Stimulated activated CD8-positive, alpha-beta memory T cell treated with anti-CD3 and anti-CD28 coated beads, Interleukin-15, amount 100 ng/mL, for 24 hours (primary cell): ENCODE results near the gene SLC46A1.

ENCODE experiments used
- DNase-seq: peaks from one replicate; pipeline ENCODE4 v3.0.0-alpha.2; 2020; ENCODE audit warnings: low read depth

The SLC46A1 gene

DNA sequence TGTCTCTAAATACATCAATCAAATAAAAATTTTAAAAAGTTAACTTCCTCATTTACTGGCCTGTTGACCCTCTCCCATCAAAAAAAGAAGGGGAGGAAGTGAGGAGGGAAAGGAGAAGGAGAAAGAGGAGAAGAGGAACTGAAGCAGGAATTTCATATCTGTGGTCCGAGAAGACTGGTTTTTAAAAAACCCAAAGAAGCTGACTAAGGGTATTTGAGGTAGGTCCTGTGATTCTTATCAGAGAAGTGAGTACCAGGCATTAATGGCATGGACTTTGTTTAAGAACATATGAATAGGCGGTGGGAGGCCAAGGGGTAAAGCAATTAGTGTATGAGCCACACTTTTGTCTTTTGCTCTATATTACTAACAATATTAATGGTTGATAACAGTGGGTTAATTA, 2.0 kb downstream of the SLC46A1 start:
- DNase-seq: no peak

DNA sequence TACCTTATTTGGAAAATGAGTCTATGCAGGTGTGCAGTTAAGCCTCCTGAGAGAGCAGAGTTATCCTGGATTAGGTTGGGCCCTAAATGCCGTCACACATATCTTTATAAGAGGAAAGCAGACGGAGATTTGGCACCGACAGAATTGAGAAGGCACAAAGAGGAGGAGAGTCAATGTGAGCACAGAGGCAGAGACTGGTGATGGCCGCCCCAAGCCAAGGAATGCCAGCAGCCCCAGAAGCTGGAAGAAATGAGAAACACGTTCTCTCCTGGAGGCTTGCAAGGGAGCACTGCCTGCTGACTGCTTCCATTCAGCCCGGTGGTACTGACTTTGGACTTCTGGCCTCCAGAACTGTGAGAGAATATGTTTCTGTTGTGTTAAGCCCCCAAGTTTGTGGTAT, 3.2 kb downstream of the SLC46A1 start:
- no peak for DNase-seq

DNA sequence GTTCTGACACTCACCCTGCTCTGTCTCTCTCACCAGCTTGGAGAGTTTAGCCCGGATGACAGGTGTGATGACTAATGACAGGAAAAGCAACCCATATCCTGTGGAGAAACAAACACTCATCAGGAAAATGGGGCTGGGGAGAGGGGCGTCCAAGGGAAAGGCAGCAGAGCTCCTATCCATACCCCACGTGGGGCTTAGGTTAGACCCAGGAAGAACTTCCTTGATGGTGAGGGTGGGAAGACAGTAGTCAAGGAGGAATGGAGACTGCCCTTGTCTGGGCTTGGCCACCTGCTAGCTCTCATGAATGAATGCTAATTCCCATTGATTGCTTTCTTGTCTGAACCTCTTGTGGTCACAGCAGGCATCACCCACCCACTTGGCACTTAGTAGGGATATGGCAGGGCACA, 3.8 kb downstream of the SLC46A1 start:
- DNase-seq: no peak

DNA sequence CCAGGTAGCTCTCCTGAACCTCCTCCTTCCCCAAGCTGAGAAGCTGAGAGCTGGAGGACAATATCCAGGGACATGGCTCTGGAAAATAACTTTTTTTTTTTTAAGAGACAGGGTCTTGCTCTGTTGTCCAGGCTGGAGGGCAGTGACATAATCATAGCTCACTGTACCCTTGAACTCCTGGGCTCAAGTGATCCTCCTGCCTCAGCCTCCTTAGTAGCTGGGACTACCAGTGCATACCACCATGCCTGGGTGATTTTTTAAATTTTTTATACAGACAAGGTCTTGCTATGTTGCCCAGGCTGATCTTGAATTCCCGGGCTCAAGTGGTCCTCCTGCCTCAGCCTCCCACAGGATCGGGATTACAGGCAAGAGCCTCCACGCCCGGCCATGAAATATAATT, 6.2 kb downstream of the SLC46A1 start:
- DNase-seq: no peak

DNA sequence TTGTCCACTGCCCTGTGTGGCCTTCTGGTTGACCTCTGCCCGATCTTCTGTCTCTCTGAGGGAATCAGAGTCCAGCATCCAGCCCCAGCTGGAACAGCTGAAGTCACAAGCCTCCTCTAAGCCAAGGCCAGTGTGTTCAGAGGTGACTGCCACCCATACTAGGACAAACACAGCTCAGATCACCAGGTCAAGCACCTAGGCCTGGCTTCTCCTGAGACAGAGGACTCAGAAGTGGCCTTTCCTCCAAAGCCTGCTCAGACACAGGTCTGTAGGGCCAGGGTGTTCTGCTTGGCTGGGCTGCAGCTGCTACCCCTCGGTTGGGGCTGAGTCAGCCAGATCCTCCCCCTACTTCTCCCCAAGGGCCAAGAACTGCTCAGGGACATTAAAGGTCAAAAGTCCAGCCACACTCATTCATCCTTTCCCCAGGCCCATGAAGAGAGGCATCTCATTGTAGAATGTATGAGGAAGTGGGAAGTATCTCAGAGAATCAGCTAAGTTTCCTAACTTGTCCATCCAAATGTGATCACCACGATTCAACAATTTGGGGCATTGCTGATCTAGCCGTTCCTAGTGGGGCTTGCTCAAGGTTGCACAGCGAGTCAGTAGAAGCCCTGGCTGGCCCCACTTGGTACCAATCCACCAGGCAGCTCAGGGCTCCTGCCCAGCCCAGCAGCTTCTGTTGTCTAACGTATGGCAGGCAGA, 7.6 kb downstream of the SLC46A1 start:
- DNase-seq: no peak

DNA sequence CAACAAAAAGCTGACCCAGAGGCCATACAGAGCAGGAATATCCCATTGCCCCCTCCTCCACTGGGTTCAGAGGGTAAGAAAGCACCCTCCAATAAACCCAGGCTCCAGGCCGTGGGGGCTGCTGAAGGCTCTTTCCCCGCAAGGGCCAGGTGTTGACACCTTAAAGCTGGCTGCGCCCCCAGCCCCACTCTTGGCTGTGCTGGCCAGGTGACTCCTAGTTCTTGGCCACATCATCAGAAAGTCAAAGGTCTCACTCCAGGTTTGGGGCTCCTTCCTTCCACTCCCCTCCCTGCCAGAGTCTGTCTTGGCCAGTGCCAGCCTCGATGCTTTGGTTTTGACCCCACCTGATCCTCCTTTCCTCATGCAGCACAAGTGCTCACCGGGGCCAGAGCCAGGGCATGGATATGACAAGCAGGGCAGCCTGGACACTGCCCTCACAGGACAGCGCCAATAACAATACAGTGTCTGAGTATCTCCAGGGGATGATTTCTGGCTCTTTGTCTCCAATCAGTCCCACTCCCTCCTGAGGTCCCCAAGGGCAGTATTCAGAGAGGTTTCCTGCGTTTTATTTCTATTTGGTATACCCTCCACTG, 8.2 kb downstream of the SLC46A1 start:
- no peak for DNase-seq

DNA sequence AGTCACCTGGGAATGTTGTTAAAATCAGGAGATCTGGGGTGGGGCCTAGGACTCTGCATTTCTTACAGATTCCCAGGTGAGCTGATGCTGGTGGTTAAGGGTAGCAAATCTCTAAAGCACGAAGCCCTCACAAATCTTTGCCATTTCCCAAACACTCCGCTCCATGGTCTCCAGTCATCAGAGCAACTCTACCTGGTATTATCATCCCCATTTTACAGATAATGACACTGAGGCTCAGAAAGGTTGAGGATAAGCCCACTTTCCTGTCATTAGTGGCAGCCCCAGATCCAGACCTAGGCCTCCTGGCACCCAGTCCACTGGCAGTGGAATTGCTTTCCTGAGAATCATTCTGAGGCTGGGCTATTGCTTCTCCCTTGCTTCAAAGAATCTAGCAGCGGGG, 8.7 kb downstream of the SLC46A1 start:
- DNase-seq: no peak

DNA sequence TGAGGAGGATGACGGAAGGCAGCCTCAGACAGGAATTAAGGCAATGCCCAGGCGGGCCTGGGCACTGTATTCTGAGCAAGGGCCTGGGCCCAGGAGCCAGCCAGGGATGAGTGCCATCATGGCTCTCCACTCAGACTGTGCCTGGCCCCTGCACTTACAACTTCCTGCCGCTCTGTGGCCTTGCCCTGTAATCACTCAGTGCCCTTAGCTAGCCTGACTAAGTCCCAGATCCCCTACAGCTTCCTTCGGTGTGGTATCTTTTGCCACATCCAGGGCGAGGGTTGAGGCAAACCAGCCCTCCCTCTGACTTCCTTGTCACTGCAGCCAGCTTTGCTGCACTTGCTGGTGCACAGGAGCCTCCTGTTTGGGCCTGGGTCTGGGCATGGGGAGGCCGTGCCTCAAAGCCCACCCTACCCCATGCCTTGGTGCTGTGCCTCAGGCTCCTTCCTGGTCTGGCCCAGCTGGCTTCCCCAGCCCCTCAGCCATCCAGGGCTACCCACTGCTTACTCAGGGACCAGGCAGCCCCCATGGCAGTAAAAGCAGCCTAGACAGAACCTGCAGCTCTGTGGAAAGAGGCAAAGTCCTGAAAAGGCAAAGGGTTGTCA, 9.3 kb downstream of the SLC46A1 start:
- no peak for DNase-seq

DNA sequence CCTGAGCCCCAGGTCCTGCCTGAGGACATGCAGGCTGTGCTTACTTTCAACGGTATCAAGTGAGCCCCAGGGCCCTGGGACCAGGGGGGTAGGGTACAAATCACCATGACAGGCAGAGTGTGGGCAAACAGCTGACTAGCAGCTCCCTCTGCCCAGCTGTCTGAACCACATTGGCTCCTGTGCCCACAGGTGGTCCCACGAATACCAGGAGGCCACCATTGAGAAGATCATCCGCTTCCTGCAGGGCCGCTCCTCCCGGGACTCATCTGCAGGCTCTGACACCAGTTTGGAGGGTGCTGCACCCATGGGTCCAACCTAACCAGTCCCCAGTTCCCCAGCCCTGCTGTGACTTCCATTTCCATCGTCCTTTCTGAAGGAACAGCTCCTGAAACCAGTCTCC, 10.0 kb downstream of the SLC46A1 start:
- DNase-seq: no peak

DNA sequence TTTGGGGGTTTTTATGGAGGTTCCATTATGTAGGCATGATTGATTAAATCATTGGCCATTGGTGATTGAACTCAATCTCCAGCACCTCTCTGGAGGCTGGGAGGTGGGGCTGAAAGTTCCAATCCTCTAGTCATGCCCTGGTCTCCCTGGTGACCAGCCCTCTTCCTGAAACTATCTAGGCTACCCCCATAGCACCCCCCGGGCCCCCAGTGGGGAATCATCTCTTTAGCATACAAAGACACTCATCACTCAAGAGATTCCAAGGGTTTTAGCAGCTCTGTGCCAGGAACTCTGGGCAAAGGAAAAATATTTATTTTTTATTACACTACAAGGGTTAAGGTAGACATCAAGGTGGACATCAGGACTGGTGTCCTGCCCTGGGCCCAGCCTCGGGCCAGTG, 10.6 kb downstream of the SLC46A1 start:
- no peak for DNase-seq

DNA sequence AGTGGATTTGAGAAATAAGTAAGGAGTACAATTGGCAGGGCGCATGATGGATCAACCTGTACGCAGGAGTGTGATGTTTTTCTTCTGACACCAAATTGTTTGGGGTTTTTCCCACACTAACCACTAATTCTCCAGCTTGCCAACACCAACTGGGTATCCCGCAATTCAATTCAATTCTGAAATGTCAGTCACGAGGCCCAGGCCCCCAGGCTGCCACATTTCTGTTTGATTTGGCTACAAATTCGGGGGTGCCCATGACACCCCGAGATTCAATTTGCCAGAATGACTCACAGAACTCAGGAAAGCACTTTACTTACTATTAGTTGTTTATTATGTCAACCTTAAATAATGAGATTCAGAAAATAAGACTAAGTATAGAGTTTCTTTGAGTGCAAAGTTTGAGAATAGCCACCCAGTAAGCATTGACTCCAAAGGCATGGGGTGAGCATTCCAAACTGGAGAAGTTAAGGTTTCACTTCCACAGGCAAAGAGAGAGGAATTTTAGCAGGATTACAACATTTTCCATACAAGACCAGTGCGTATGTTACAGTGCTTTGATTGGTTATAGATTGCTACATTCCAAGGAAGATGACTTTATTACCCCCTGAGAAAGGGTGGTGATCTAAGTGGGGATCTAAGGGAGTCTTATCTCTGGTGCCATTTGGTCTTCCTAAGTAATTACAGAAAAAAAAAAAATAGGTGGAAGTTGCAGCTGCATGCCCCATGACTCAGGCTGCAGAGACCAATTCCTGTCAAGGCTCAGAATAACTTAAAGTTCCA, 11.5 kb downstream of the SLC46A1 start:
- DNase-seq: no peak

DNA sequence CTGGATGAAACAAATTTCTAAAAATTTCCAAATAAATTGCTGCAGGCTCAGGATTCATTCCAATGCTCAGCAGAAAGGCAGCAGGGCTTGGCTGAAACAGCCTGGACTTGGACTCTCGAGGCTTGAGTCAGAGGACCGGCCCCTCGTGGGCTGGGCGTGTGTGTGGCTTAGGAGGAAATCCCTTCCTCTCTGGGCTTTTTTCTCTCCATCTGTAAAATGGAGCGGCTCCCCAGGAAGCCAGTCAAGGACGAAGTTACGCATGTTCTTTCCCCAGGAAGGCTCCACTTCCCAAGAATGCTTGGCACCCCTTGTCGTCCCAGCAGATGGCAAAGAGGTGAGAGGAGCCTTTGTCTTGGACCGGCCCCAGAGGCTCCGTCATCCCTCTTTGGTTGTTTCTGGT, 13.5 kb downstream of the SLC46A1 start:
- no peak for DNase-seq

DNA sequence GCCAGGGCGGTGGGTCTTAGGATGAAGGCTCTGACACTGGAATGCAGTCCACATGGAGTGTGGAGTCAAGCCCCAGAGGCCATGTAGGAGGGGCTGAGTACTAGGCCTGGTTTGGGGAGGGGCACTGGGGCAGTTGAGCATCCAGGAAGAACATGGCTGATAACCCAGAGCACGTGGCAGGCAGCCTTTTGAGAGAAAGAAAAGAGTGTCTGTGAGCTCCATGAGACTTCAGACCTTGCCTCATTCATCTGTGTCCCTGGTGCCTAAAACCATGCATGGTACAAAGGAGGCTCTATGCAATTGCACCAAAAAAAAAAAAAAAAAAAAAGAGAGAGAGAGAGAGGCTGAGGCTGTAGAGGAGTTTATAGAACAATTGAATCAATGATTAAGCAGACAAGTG, 14.6 kb downstream of the SLC46A1 start:
- DNase-seq: no peak

DNA sequence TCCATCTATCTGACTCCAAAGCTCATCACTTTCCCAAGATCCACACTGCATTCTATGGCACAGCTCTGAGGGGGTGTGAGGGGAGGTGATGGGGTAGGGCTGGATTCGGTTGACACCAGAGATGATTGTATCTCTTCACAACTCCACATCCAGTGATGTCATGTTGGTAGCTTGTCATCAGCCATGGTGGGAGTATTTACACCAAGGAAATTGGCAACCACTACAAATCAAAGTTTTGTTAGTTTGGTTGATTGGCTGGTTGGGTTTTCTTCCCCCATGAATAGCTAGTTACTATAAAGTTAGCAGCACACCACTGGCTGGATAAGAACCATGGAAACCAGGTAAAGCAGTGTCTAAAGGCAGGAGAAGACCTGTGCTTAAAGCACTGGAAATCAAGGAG, 15.0 kb downstream of the SLC46A1 start:
- DNase-seq: no peak

DNA sequence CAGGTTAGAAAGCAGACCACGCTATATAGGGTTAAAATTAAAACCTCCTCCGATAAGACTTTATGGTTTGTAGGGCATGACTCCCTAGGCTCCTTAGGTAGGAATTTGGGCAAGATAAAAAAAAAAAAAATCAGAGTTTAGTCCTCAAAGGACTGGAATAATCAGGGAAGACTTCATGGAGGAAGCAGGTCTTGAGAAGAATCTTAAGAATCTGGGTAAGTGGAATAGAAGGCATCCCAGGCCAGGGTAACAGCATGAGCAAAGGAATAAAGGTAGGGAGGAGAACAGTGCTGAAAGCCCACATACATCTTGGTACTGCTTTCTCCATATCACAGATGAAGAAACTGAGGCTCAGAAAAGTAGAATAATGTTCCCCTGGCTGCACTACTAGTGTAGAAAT, 15.4 kb downstream of the SLC46A1 start:
- DNase-seq: no peak

DNA sequence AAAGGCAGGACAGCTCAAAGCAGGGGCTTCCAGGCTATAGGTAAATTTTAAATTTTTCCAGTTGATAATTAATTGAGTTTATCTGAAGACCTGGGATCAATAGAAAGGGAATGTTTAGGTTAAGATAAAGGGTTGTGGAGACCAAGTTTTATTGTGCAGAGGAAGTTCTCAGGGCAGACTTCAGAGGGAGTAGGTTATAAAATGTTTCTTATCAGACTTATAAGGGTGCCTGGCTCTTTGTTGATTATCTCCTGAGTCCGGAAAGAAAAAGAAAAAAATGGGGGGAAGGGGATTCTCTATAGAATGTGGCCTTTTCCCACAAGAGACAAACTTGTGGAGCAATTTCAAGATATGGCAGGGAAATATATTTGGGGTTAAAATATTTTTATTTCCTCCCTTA, 15.9 kb downstream of the SLC46A1 start:
- DNase-seq: no peak

DNA sequence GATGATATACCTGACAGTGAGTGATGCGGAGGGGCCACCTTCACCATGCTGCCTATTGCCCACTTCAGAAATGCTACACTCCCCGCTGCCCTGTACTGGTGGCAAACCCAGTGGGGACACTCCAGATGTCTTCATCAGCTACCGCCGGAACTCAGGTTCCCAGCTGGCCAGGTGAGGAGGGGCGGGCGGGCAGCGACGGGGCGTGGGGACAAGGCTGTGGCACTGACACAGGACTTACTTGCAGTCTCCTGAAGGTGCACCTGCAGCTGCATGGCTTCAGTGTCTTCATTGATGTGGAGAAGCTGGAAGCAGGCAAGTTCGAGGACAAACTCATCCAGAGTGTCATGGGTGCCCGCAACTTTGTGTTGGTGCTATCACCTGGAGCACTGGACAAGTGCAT, 17.9 kb downstream of the SLC46A1 start:
- no peak for DNase-seq

DNA sequence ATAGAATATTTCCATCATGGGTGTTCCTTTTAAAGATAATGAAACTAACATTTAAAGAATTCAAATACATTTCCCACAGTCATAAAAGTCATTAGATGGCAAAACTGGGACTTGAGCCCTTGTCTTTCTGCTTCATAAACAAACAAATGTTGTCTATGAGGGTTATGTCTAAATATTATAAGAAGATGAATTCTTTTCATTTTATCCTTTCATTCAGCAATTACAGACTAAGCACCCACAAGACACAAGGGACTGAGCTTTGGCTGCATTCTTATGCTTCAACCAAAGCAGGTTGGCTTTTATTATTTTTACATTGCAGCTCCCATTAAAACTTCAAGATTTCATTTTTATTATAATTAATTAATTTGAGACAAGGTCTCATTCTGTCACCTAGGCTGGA, 19.6 kb downstream of the SLC46A1 start:
- no peak for DNase-seq

DNA sequence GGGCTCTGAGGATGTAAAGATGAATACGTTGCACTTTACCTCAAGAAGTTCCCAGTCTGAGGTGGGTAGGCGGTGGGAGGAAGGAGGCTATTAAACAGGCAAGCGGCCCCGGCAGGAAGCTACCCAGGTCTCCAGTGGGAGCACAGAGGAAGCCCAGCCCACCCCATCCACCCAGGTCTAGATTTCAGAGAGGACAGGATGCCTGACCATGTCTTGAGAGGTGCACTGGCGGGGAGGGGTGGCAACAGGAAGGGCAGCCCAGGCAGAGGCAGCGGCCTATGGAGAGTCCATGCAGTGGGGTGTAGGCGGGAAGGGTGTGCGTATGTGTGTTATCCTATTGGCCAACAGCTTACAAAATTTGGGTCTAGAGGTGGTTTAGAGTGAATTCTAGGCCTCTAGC, 20.6 kb downstream of the SLC46A1 start:
- DNase-seq: no peak

DNA sequence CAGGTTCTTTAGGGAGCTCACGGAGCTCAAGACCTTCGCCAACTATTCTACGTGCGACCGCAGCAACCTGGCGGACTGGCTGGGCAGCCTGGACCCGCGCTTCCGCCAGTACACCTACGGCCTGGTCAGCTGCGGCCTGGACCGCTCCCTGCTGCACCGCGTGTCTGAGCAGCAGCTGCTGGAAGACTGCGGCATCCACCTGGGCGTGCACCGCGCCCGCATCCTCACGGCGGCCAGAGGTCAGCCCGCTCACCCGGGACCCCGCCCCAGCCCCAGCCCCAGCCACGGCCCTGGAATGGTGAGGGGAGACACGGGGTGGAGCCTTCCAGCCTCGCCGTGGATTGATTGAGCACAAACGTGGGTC, 21.0 kb downstream of the SLC46A1 start:
- no peak for DNase-seq

DNA sequence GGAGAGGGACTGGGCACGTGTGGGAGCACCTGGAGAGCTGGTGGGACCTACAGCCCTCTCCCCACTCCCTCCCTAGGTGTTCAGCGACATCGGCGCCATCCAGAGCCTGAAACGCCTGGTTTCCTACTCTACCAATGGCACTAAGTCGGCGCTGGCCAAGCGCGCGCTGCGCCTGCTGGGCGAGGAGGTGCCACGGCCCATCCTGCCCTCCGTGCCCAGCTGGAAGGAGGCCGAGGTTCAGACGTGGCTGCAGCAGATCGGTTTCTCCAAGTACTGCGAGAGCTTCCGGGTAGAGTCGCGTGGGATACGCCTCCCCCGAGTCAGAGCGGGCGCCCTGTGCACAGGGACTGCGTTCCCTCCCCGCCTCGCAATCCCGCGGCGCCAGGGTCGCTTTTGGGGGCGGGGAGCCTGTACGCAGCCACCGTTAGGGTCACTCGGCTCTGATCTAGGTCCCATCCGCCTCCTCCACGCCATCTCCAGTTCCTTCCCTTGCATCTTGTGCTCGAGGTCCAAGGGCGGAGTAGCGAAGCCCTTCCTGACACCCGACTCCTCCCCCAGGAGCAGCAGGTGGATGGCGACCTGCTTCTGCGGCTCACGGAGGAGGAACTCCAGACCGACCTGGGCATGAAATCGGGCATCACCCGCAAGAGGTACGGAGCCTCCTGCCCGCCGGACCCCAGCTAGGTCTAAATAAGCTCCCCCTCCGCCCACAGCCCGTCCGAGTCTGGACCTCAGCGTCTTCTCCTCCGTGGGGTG, 21.6 kb downstream of the SLC46A1 start:
- DNase-seq: no peak

DNA sequence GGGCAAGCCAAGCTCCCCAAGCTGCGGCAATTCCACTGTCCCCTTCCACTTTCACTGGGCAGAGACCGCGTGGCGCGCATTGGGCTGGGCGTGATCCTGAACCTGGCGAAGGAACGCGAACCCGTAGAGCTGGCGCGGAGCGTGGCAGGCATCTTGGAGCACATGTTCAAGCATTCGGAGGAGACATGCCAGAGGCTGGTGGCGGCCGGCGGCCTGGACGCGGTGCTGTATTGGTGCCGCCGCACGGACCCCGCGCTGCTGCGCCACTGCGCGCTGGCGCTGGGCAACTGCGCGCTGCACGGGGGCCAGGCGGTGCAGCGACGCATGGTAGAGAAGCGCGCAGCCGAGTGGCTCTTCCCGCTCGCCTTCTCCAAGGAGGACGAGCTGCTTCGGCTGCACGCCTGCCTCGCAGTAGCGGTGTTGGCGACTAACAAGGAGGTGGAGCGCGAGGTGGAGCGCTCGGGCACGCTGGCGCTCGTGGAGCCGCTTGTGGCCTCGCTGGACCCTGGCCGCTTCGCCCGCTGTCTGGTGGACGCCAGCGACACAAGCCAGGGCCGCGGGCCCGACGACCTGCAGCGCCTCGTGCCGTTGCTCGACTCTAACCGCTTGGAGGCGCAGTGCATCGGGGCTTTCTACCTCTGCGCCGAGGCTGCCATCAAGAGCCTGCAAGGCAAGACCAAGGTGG, 24.7 kb downstream of the SLC46A1 start:
- no peak for DNase-seq
